Measurements from ENCODE around the gene TDRD3.

DNA sequence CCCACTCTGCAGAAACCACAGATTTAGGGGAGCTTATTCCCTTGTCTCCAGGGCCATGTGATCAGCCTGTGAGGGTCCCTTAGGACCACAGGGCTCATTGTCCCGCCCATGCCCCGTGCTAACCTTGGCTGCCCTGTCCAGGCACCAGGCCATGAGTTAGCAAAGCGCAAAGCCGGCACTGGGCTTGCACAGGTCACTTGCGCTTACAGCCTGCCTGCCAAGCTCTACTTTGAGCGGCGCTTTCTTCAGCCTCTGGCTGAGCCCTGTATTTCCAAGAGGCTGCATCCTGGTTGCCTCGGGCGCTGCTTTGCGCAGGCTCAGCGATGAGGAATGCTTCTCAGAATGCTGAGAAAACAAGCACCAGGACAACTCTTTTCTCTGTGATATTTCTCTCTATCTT, 188.0 kb downstream of the TDRD3 start:
- no peak for TF ChIP-seq POLR2A (IDR thresholded peaks at IDR 0.05)
- TF ChIP-seq, protein P1, sequence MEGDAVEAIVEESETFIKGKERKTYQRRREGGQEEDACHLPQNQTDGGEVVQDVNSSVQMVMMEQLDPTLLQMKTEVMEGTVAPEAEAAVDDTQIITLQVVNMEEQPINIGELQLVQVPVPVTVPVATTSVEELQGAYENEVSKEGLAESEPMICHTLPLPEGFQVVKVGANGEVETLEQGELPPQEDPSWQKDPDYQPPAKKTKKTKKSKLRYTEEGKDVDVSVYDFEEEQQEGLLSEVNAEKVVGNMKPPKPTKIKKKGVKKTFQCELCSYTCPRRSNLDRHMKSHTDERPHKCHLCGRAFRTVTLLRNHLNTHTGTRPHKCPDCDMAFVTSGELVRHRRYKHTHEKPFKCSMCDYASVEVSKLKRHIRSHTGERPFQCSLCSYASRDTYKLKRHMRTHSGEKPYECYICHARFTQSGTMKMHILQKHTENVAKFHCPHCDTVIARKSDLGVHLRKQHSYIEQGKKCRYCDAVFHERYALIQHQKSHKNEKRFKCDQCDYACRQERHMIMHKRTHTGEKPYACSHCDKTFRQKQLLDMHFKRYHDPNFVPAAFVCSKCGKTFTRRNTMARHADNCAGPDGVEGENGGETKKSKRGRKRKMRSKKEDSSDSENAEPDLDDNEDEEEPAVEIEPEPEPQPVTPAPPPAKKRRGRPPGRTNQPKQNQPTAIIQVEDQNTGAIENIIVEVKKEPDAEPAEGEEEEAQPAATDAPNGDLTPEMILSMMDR (IDR thresholded peaks at IDR 0.05) = no peak
